Stimulated activated CD8-positive, alpha-beta memory T cell treated with anti-CD3 and anti-CD28 coated beads, Interleukin-15, amount 100 ng/mL, for 1 hour (primary cell): Measurements from ENCODE around the gene ZSWIM1.

Source experiments
- DNase-seq: peaks from one replicate; pipeline ENCODE4 v3.0.0-alpha.2; 2020; ENCODE audit warnings: low read depth

Gene ZSWIM1

DNA sequence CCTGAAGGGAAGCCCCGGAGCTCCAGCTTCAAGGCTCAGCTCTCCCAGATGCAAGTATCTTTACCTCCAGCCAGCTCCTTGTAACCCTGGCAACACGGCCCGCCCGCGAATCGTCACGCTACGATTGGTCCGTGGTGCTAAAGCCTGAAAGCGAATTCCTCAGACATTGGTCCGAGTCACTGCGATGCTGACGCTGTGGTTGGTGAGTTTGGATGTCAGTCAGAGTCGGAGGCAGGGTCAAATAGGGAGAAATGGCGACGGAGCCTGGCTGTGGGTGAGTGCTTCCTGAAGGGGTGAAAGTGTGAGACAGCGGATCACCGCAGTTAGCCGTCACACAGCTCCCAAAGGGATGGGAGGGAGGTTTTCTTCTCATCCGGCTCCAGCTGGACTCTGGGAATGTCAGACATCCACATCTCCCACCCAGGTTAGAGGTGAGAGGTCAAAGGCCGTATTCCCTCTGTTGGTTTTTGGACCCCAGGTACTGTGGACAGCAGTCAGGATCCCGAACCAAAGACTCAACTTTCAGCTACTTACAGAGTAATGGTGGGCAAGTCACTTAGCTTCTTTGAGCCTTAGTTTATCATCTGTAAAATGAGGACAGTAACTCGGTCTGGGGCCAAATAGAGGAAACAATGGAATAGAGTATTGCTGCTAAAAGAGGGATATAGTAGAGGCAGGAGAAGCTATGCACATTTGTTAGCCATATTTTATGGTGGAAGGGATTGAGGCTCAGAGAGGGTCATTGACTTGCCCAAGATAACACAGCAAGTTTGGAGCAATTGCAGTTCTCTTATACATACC lies at the start of gene ZSWIM1:
TSS of gene ZSWIM1 (plus strand) at position 240 of the 801 bp plus-strand sequence. CDS start 1,366 bp downstream, outside the sequence.
- DNase-seq = peak; percentile 99

DNA sequence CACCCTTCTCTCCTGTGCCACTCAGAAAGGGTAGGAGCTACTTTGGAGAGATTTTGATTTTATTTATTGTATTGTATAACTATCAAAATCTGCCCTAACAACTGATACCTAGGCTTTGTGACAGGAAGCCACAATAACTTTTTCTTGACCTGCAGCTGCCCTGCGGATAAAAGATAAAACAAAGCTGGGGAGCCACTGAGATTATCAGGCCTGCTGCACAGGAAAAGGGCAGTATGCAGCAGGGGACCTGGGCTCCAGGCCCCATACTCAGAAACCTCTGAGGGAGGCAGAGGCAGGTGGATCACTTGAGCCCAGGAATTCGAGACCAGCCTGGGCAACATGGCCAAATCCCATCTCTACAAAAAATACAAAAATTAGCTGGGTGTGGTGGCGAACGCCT lies 48.4 kb upstream of the ZSWIM1 start:
- DNase-seq = no peak

DNA sequence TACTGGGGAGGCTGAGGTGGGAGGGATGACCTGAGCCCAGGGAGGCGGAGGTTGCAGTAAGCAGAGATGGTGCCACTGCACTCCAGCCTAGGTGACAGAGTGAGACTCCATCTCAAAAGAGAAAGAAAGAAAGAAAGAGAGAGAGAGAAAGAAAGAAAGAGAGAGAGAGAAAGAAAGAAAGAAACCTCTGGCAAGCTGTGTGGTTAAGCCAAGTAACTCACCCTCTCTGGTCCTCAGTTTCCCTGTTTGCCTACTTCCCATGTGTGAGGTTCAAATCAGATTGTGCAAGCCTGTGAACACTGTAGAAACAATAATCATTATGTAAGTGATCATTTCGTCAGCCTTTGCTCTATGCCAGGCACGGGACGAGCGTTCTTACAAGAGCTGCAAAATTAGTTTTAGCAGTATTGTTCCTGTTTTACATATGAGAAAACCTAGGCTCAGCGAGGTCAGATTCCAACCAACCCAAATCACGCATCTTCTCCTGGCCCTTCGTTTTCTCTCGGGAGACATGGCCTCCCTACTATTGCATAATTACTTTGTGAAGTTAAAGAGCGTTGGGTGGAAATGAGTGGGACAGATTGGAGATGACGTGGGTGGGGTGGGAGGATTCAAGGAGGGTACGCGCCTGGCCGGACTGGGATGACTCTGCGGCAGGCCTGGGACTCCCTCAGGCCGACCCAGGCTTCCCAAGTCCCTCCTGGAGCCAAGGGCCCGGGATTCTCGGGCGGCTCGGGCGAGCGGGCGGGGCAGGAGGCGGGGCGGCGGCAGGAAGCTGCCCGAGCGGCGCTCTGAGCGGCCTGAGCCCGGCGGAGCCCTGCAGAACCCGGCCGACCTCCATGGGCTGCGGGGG lies 47.8 kb upstream of the ZSWIM1 start, which contains the start of gene SNX21:
TSS of gene SNX21 (plus strand) at position 770 of the 853 bp plus-strand sequence. CDS start 121 bp downstream, outside the sequence.
- DNase-seq = no peak

DNA sequence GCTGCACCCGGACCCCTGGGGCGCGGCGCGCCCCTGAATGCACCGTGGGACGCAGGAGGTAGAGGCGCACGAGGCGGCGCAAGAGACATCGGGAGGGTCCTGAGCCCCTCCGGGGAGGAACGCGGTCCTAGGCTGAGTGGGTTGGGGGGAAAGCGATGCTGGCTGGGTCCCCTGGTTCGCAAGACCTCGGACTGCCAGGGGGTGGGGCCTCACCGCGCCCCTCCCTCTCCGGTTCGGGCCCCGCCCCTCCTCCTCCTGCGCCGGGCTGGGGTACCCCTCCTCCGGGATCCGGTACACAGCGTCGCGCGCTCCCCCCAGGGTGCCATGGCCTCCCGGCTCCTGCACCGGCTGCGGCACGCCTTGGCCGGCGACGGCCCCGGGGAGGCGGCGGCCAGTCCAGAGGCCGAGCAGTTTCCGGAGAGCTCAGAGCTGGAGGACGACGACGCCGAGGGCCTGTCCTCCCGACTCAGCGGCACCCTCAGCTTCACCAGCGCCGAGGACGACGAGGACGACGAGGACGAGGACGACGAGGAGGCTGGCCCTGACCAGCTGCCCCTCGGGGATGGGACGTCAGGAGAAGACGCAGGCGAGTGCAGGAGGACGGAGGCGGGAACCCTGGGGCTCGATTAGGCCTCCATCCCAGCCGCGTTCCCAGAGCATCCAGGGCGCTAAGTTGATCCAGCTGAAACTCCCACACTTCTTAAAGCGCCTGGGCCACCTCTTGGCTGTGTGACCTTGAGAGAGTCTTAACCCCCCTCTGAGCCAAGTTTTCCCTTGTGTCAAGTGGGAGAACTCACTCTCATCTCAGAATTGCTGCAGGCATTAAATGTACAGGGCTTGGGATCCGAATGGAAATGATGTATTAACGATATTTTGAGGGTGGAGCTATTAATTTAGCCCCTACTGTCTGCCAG lies 46.9 kb upstream of the ZSWIM1 start:
- DNase-seq = no peak

DNA sequence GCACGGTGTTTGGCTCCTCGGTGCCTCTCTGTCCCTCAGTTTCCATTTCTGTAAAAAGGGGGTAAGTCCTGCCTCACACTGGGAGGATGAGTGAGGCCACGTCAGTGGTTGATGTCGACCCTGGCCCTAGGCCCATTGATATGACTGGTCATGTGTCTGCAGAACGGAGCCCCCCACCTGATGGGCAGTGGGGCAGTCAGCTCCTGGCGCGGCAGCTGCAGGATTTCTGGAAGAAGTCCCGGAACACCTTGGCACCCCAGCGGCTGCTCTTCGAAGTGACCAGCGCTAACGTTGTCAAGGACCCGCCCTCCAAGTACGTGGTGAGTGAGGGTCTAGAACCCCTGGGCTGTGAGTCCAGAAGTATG lies 46.2 kb upstream of the ZSWIM1 start:
- no peak for DNase-seq

DNA sequence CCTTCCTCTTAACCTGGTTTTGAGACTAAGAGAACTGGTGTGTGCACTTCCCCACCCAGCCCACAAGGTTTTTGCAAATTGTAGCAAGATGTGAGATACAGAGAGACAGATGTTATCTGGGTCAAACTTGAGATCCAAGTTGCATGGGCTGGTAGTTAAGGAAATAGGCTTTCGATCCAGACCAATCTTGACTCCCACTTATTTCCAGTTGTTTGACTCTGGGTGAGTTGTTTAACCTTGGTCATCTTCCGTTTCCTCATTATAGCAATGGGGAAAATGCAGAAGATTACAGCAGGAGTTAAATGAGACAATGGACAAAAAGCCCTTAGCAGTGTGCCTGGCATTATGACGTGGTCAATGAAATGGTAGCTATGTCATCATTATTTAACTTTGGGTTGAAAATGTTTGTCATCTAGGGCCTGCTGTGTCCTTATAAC lies 45.7 kb upstream of the ZSWIM1 start:
- no peak for DNase-seq

DNA sequence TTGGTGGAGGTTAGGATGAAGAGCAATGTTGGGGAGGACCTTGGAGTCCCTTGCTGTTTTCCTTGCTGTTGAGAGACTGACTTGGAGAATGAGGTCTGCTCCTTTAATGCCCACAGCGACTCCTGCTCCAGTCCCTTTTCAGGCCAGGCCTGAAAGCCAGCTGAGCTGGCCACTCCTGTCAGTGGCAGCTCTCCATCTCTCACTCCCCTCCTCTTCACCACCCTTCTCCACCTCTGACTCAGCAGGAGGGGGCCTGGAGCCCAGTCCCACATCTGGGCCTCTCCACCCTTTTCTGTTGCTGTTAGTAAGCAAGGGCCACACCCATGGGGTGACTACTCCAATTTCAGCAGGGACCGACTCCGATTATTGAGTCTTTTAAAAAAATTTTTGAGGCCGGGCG lies 45.2 kb upstream of the ZSWIM1 start:
- DNase-seq = no peak

DNA sequence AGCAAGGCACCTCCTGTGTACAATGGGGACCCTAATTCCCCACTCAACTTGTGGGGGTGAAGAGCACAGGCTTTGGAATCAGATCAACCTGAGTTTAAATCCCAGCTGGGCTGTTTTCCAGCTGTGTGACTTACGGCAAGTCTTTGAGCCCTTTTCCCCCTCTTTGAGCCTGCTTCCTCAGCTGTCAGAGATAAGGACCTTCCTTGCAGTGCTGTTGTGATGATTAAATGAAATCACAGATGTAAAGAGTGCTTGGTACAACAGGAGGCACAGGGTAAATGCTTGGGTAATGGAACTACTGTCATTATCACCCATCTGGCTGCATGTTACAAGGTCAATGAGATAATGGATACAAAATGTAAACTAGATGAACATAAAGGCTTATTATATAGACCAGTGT lies 44.2 kb upstream of the ZSWIM1 start:
- DNase-seq = no peak

DNA sequence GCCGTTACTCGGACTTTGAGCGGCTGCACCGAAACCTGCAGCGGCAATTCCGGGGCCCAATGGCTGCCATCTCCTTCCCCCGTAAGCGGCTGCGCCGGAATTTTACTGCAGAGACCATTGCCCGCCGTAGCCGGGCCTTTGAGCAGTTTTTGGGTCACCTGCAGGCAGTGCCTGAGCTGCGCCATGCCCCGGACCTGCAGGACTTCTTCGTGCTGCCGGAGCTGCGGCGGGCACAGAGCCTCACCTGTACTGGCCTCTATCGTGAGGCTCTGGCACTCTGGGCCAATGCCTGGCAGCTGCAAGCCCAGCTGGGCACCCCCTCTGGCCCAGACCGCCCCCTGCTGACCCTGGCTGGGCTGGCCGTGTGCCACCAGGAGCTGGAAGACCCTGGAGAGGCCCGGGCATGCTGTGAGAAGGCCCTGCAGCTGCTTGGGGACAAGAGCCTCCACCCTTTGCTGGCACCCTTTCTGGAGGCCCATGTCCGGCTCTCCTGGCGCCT lies 40.3 kb upstream of the ZSWIM1 start:
- no peak for DNase-seq

DNA sequence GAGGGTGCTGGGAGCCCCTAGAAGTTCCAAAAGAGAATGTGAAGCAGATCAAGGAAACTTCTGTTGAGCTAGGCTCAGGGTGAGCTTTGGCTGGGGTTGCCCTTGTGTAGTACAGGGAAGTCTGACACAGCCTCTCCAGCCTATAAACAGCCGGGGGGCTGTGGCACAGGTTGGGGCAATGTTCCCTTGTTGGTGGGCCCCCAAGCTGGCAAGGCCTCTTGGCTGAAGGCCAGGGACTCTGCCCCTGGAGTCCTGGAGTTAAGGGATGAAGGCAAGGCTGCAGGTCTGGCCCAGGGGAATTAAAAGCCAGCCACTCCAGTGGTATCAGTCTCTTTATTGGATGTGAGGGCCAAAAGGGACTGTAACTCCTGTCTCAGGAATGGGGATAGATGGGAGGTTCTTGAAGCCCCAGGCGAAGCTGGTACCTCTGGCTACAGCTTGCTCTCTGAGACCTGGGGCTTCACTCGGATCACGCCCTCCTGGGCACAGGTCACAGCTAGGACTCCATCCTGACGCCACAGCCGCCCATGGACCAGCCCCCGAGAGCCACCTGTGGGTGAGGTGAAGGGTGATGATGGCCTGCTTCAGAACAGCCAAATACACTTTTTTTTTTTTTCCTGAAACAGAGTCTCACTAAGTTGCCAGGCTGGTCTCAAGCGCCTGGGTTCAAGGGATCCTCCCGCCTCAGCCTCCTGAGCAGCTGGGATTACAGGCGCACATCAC lies 39.5 kb upstream of the ZSWIM1 start:
- no peak for DNase-seq

DNA sequence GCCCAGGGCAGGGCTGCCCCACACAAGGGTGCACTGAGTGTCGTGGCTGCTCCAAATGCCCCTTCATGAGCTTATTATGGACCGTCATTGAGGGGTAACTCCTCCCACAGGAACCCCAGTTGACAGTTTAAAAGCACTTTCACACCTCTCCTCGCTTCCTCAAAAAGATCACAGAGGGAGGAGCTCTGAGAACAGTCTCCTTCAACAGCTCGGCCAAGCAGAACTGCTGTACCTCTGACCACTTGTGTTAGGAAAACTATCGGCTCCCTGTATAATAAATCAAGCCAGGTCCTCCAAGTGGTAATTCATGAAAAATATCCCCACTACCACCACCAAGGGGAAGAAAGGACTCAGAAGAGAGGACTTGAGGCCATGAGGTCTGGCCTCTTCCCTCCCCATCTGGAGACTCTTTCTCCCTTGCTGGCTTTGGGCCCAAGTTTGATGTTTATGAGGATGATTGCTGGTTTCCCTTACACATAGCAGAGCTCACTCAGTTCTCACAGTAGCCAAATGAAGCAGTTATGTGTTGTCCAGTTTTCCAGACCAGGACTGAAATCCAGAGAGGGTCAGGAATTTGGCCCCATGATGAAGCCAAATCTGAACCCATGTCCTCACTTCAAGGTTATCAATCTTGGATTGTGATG lies 38.7 kb upstream of the ZSWIM1 start:
- no peak for DNase-seq

DNA sequence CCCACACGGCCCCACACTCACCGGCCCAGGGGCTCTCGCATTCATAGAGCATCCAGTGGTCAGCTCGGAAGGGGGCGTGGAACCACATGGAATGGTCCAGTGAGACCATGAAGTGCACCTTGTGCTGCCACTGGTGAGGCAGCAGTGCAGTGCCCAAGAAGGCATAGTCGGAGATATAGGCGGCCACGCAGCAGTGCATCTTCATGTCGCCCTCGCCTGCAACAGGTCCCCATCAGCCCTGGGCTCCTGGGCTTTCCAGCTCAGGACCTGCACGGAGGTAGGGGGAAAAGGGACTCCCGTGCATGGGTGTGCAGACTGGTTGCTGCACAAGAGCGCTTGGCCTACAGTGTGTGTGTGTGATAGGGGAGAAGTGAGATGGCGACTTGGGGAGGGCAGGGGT lies 37.5 kb upstream of the ZSWIM1 start:
- DNase-seq = no peak

DNA sequence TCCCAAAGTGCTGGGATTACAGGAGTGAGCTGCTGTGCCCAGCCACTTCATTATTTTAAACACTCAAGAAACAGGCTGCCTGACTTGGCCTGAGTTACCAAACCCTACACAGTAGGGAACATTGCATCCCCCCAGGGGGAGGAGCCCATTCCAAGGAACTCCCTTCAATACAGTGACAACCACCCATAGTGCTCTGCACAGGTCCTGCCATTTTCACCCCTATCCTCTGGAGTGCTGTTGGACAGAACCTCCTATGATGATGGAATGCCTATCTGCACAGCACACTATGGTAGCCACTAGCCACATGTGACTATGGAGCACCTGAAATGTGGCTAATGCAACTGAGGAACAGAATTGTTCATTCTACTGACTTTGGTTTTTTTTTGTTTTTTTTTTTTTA lies 35.6 kb upstream of the ZSWIM1 start:
- DNase-seq = no peak

DNA sequence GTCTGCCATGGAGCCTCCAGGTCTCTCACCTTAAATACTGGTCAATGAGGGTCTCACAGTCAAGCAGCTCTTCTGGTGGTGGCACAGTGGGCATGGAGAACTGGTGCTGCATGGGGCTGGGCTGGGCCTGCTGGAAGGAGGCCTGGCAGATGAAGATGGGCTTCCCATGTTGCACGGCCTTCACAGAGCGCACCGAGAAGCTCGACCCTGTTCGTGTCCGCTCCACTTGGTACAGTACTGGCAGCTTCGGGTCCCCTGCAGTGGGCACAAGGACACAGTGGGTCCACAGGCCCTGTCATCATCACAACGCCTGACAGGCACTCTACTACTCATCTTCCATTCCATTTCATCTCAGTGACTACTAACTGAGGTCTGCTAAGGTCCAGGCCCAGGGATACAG lies 32.6 kb upstream of the ZSWIM1 start:
- DNase-seq = no peak

DNA sequence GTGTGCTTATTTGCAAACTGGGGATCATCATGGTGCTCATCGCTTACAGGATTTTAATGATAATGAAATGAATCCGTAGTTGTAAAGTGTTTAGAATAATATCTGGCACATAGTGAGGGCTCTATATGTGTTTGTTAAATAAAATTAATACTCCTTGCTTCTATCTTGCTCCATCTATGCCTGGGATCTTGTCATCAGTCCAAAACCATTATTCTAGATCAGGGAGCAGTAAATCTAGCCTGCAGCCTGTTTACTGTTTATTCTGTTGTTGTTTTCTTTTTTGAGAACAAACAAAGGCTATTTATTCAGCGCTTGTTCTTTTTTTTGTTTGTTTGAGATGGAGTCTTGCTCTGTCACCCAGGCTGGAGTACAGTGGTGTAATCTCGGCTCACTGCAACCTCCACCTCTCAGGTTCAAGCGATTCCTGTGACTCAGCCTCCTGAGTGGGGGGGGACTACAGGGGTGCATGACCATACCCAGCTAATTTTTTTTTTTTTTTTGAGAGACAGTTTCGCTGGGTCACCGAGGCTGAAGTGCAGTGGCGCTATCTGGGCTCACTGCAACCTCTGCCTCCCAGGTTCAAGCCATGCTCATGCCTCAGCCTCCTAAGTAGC lies 32.0 kb upstream of the ZSWIM1 start:
- DNase-seq = no peak

DNA sequence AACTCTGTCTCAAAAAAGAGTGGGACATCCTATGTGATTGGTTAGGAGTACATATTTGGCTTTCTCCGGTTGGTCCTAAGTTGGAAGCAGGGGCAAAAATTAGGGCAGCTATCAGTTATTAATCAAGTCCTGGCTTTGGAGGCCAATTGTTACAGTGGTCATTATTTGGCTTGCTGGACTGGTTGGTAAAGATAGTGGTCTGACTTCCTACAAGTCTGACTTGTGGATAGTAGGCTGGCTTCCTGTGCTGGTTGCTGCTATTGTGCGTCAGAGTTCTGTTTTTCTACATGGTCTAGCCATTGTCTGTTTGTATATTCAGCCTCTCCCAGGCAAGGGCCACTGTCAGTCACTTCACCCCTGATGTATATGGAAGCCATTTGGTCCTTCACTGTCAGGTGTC lies 30.8 kb upstream of the ZSWIM1 start:
- no peak for DNase-seq

DNA sequence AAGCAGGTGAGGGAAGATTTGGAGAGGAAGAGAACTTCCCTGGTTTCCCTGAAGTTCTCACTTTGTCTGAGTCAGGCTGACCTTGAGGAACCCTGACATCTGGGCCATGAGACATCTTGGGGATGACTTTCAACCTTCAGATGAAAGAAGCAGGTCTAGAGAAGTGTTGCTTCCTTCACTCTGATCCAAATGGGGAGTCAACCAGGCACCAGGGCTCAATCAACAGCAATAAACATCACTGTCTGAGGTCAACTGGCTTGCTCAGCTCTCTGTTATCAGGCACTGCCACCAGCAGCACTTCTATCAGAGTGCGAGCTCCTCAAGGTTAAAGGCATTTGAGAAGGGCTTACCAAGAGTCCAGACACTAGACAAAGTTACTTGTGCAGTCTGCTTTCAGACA lies 30.1 kb upstream of the ZSWIM1 start:
- no peak for DNase-seq

DNA sequence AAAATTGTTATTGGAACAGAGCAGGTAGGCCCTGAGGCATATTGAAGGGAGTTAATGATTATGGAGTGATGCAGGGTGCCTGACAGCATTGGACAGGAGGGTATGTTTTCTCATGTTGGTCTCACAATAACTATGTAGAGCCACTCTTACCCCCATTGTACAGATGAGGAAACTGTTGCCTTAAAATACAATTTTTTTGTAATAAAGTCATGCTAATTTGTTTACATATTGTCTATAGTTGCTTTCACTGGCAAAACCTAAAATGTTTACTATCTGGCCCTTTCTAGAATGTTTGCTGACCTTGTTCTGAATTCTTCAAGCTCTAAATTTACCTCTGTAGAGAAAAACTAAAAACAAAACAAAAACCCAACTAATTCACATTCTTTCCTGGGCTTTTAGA lies 29.5 kb upstream of the ZSWIM1 start:
- no peak for DNase-seq

DNA sequence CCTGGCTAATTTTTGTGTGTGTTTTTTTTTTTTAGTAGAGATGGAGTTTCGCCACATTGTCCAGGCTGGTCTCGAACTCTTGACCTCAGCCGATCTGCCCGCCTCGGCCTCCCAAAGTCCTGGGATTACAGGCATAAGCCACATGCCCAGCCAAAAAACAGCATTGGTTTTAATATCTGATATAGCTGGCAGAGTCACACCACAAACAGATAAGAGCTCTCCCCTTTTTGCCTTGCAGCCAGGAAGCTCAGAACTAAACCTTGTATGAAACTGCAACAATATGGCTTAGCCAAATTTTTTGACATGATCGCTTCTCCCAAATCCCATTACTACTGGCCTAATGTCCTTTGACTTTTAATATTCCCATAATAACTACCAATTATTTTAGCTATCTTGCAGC lies 28.7 kb upstream of the ZSWIM1 start:
- no peak for DNase-seq

DNA sequence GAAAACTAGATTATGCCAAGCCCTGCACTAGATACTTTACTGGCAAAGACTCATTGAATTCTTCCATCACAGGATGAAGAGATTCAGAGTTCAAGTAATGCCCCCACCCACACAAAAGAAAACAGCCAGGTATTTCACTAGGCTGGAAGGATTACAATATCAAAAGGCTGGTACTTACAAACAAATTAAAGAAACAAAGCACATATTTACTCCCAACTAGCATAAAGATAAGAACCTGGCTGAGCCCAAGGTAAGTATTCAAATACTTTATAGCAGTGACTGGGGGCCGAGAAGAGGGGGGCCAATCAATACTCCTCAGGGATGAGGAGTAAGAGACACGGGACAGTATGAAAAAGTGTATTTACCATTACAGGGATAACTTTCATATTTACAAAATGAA lies 27.5 kb upstream of the ZSWIM1 start:
- no peak for DNase-seq
